ENCODE data around the gene ZNRD2. TPM values are rescaled to one million over a fixed set of nuclear protein-coding genes. Genes with fewer than 3 reads are reported as not detected.

ZNRD2 gene
- total RNA-seq, 1 experiment from 2014 or later = 126 TPM

DNA sequence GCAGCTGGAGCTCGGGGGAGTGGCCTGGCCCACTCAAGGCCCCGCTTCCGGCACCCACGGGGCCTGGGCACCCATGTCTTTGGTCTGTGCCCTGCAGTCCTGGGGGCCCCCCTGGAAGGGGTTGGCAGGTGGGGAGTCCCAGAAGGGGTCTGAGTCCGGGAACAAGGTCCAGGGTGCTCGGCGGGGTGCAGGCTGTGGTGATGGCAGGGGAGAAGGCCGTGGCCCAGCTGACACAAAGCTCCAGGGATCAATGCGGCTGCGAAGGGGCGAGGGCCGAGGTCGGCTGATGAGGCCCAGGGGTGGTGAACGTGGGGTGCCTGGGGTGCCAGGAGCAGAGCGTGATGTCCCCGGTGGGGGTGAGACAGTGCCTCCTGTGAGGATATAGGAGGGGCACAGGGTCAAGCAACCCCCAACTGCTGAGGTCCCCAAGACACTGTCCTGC, 28.0 kb downstream of the ZNRD2 start:
- ChIA-PET POLR2A (ENCODE audit: unreplicated experiment) (no interaction called here), CTCF (no interaction called here)
- Histone ChIP-seq H3K4me3 (ENCODE audit: low read length) (no peak overlapping the region), H2AFZ (ENCODE audit: low read length) (no peak overlapping the region), H3F3A (ENCODE audit: low read length, unreplicated experiment) (no peaks in the 10 kb centered on the region), H3K9ac (ENCODE audit: low read length) (no peak overlapping the region), H3K9me3 (ENCODE audit: low read length) (no peaks in the 10 kb centered on the region), H3K9me2 (replicated peaks; ENCODE audit: low read length) (no peaks in the 10 kb centered on the region), H3K4me1 (ENCODE audit: insufficient read depth, low read length) (no peaks in the 10 kb centered on the region), H3K27me3 (ENCODE audit: low read length) (no peaks in the 10 kb centered on the region), H3K4me2 (ENCODE audit: low read length) (no peak overlapping the region), H3K36me3 (ENCODE audit: low read depth, low read length) (peaks cover 12% of the 10 kb centered on the region; the same call in 1 of the 2 replicates), H4K20me1 (ENCODE audit: low read length) (no peaks in the 10 kb centered on the region), H3K27ac (ENCODE audit: low read length) (no peak overlapping the region), H3K79me2 (ENCODE audit: low read length) (no peaks in the 10 kb centered on the region)
- TF ChIP-seq, protein P1, sequence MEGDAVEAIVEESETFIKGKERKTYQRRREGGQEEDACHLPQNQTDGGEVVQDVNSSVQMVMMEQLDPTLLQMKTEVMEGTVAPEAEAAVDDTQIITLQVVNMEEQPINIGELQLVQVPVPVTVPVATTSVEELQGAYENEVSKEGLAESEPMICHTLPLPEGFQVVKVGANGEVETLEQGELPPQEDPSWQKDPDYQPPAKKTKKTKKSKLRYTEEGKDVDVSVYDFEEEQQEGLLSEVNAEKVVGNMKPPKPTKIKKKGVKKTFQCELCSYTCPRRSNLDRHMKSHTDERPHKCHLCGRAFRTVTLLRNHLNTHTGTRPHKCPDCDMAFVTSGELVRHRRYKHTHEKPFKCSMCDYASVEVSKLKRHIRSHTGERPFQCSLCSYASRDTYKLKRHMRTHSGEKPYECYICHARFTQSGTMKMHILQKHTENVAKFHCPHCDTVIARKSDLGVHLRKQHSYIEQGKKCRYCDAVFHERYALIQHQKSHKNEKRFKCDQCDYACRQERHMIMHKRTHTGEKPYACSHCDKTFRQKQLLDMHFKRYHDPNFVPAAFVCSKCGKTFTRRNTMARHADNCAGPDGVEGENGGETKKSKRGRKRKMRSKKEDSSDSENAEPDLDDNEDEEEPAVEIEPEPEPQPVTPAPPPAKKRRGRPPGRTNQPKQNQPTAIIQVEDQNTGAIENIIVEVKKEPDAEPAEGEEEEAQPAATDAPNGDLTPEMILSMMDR (conservative IDR thresholded peaks at IDR 0.05; ENCODE audit: low read depth, low read length) = no peak
- TF ChIP-seq EZH2 (IDR thresholded peaks at IDR 0.05; ENCODE audit: low read length, unreplicated experiment) (no peak), EZH2phosphoT487 (IDR thresholded peaks at IDR 0.05; ENCODE audit: borderline replicate concordance, low read length) (no peak)
- DNase-seq = no peak
- no TSS peak for BruUV-seq (replicated peaks)
- ATAC-seq = no peak
- intact Hi-C loops (cut with micrococcal nuclease) = no loop called here

- DNase-seq = no peak
- no peak overlapping the region for H3K4me2 ChIP-seq (ENCODE audit: low read length)
- no peaks in the 10 kb centered on the region for H3K9me3 ChIP-seq (ENCODE audit: low read length)
- ATAC-seq = no peak
- H3K9me2 ChIP-seq (replicated peaks; ENCODE audit: low read length) = no peaks in the 10 kb centered on the region
- no peak overlapping the region for H3K4me3 ChIP-seq (ENCODE audit: low read length)
- no peaks in the 10 kb centered on the region for H3F3A ChIP-seq (ENCODE audit: low read length, unreplicated experiment)
- ChIA-PET POLR2A (ENCODE audit: unreplicated experiment) (no interaction called here), CTCF (no interaction called here)
- H3K4me1 ChIP-seq (ENCODE audit: insufficient read depth, low read length) = no peaks in the 10 kb centered on the region
- H3K36me3 ChIP-seq (ENCODE audit: low read depth, low read length) = peaks cover 12% of the 10 kb centered on the region; the same call in 1 of the 2 replicates
- no peak overlapping the region for H2AFZ ChIP-seq (ENCODE audit: low read length)
- H3K79me2 ChIP-seq (ENCODE audit: low read length) = no peaks in the 10 kb centered on the region
- TF ChIP-seq, protein P1 (conservative IDR thresholded peaks at IDR 0.05; ENCODE audit: low read depth, low read length) = no peak
- no peak for TF ChIP-seq EZH2 (IDR thresholded peaks at IDR 0.05; ENCODE audit: low read length, unreplicated experiment)
- no peak overlapping the region for H3K27ac ChIP-seq (ENCODE audit: low read length)
- intact Hi-C loops (cut with micrococcal nuclease) = no loop called here
- no peaks in the 10 kb centered on the region for H3K27me3 ChIP-seq (ENCODE audit: low read length)
- no peaks in the 10 kb centered on the region for H4K20me1 ChIP-seq (ENCODE audit: low read length)
- no TSS peak for BruUV-seq (replicated peaks)
- no peak overlapping the region for H3K9ac ChIP-seq (ENCODE audit: low read length)
These were observed 29.1 kb downstream of the ZNRD2 start for GRCh38 chr11:65599216-65599954.

DNA sequence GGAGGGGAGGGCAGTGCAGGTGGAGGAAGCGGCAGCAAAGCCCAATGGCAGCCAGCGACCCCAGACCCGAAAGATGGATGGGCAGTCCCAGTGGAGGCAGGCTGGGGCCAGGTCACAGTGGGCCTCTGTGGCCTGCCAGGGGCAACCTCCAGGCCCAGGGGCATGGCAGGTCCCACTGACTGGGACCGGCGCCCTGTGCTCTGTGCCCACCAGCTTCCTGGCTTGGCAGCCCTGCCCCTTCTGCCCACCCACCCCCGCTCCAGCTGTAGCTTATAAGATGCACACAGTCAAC, 29.6 kb downstream of the ZNRD2 start:
- CTCF ChIA-PET = no interaction called here
- Histone ChIP-seq H4K20me1 (ENCODE audit: low read length) (no peaks in the 10 kb centered on the region), H3K4me2 (ENCODE audit: low read length) (no peak overlapping the region), H3K27me3 (ENCODE audit: low read length) (no peaks in the 10 kb centered on the region), H3K9me2 (replicated peaks; ENCODE audit: low read length) (no peaks in the 10 kb centered on the region), H3K4me3 (ENCODE audit: low read length) (no peak overlapping the region), H2AFZ (ENCODE audit: low read length) (no peak overlapping the region), H3F3A (ENCODE audit: low read length, unreplicated experiment) (no peaks in the 10 kb centered on the region), H3K79me2 (ENCODE audit: low read length) (no peaks in the 10 kb centered on the region), H3K27ac (ENCODE audit: low read length) (no peak overlapping the region), H3K9me3 (ENCODE audit: low read length) (no peaks in the 10 kb centered on the region), H3K36me3 (ENCODE audit: low read depth, low read length) (peaks cover 15% of the 10 kb centered on the region), H3K4me1 (ENCODE audit: insufficient read depth, low read length) (no peaks in the 10 kb centered on the region), H3K9ac (ENCODE audit: low read length) (no peak overlapping the region)
- no peak for ATAC-seq
- POLR2A ChIA-PET (ENCODE audit: unreplicated experiment) = no interaction called here
- TF ChIP-seq EZH2phosphoT487 (IDR thresholded peaks at IDR 0.05; ENCODE audit: borderline replicate concordance, low read length) = no peak
- no peak for TF ChIP-seq EZH2 (IDR thresholded peaks at IDR 0.05; ENCODE audit: low read length, unreplicated experiment)
- TF ChIP-seq, protein P1 (conservative IDR thresholded peaks at IDR 0.05; ENCODE audit: low read depth, low read length) = no peak
- intact Hi-C loops (cut with micrococcal nuclease) = no loop called here
- no peak for DNase-seq
- no TSS peak for BruUV-seq (replicated peaks)
